ENCODE results near the gene PCDHB16.
"Not testable (repeated sequence)": the region's sequence is repeated elsewhere in the genome, so short reads cannot be mapped to it uniquely, and the experiment has no call there.

The PCDHB16 gene

DNA sequence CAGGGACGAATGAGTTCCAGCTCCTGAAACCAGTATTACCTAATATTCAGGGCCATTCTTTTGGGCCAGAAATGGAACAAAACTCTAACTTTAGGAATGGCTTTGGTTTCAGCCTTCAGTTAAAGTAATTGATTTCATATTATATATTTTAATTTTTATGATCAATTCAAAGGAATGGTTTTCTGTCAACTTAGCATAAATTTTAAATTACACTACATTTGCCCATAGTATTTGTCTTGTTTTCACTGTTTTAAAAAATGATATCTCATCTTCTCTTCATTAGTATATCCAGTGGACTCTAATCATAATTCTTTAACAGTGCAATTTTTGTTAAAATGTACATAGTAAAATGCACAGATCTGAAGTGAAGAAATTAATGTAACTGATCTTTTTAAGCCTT, 1.9 kb upstream of the PCDHB16 start:
- no peak overlapping the region for H3K4me3 ChIP-seq (ENCODE audit: control insufficient read depth, low read depth, low read length)
- no peak for DNase-seq (ENCODE audit: low read depth)
- TF ChIP-seq, protein P1, sequence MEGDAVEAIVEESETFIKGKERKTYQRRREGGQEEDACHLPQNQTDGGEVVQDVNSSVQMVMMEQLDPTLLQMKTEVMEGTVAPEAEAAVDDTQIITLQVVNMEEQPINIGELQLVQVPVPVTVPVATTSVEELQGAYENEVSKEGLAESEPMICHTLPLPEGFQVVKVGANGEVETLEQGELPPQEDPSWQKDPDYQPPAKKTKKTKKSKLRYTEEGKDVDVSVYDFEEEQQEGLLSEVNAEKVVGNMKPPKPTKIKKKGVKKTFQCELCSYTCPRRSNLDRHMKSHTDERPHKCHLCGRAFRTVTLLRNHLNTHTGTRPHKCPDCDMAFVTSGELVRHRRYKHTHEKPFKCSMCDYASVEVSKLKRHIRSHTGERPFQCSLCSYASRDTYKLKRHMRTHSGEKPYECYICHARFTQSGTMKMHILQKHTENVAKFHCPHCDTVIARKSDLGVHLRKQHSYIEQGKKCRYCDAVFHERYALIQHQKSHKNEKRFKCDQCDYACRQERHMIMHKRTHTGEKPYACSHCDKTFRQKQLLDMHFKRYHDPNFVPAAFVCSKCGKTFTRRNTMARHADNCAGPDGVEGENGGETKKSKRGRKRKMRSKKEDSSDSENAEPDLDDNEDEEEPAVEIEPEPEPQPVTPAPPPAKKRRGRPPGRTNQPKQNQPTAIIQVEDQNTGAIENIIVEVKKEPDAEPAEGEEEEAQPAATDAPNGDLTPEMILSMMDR (conservative IDR thresholded peaks at IDR 0.05; ENCODE audit: control insufficient read depth, insufficient read depth, low read depth, low read length) = no peak

DNA sequence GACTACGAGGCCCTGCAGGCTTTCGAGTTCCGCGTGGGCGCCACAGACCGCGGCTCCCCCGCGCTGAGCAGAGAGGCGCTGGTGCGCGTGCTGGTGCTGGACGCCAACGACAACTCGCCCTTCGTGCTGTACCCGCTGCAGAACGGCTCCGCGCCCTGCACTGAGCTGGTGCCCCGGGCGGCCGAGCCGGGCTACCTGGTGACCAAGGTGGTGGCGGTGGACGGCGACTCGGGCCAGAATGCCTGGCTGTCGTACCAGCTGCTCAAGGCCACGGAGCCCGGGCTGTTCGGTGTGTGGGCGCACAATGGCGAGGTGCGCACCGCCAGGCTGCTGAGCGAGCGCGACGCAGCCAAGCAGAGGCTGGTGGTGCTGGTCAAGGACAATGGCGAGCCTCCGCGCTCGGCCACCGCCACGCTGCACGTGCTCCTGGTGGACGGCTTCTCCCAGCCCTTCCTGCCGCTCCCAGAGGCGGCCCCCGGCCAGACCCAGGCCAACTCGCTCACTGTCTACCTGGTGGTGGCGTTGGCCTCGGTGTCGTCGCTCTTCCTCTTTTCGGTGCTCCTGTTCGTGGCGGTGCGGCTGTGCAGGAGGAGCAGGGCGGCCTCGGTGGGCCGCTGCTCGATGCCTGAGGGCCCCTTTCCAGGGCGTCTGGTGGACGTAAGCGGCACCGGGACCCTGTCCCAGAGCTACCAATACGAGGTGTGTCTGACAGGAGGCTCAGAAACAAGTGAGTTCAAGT, 2.1 kb downstream of the PCDHB16 start:
- not testable (repeated sequence) for DNase-seq (ENCODE audit: low read depth); H3K4me3 ChIP-seq (ENCODE audit: control insufficient read depth, low read depth, low read length)

DNA sequence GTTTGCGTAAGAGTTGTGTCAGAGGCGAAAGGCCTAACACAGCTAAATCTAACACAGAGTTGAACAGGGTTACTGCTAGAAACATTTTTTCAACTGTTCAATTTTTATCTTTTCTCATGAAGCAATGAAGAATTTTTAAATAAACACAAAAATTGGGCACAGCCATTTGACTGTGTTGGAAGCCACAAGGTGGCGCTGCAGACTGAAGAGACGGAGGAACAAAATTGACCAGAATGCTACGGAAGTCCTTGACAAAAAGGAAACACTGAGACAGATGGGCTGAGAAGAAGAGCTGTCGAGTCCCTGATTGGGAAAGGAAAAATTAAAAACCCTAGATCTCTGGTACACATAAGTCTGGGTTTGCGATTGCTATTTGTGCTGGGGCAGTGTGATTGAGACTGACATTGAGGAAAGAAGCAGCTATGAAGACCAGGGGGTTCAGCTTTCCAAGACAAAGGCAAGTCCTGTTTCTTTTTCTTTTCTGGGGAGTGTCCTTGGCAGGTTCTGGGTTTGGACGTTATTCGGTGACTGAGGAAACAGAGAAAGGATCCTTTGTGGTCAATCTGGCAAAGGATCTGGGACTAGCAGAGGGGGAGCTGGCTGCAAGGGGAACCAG, 4.8 kb downstream of the PCDHB16 start, which contains the start of gene PCDHB9:
TSS of gene PCDHB9 (plus strand) at position 265 of the 616 bp plus-strand sequence. CDS start at position 423, 158 bp downstream.
- peak; percentile 16 for DNase-seq (ENCODE audit: low read depth)
- TF ChIP-seq, protein P1 (conservative IDR thresholded peaks at IDR 0.05; ENCODE audit: control insufficient read depth, insufficient read depth, low read depth, low read length) = peak; percentile 31
- no peak within 1 kb of the TSS for H3K4me3 ChIP-seq (ENCODE audit: control insufficient read depth, low read depth, low read length)

DNA sequence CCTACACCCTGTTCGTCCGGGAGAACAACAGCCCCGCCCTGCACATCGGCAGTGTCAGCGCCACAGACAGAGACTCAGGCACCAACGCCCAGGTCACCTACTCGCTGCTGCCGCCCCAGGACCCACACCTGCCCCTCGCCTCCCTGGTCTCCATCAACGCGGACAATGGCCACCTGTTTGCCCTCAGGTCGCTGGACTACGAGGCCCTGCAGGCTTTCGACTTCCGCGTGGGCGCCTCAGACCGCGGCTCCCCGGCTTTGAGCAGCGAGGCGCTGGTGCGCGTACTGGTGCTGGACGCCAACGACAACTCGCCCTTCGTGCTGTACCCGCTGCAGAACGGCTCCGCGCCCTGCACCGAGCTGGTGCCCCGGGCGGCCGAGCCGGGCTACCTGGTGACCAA, 6.5 kb downstream of the PCDHB16 start:
- H3K4me3 ChIP-seq (ENCODE audit: control insufficient read depth, low read depth, low read length); DNase-seq (ENCODE audit: low read depth): not testable (repeated sequence)

DNA sequence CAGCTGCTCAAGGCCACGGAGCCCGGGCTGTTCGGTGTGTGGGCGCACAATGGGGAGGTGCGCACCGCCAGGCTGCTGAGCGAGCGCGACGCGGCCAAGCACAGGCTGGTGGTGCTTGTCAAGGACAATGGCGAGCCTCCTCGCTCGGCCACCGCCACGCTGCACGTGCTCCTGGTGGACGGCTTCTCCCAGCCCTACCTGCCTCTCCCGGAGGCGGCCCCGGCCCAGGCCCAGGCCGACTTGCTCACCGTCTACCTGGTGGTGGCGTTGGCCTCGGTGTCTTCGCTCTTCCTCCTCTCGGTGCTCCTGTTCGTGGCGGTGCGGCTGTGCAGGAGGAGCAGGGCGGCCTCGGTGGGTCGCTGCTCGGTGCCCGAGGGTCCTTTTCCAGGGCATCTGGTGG, 6.9 kb downstream of the PCDHB16 start:
- not testable (repeated sequence) for H3K4me3 ChIP-seq (ENCODE audit: control insufficient read depth, low read depth, low read length); DNase-seq (ENCODE audit: low read depth)

DNA sequence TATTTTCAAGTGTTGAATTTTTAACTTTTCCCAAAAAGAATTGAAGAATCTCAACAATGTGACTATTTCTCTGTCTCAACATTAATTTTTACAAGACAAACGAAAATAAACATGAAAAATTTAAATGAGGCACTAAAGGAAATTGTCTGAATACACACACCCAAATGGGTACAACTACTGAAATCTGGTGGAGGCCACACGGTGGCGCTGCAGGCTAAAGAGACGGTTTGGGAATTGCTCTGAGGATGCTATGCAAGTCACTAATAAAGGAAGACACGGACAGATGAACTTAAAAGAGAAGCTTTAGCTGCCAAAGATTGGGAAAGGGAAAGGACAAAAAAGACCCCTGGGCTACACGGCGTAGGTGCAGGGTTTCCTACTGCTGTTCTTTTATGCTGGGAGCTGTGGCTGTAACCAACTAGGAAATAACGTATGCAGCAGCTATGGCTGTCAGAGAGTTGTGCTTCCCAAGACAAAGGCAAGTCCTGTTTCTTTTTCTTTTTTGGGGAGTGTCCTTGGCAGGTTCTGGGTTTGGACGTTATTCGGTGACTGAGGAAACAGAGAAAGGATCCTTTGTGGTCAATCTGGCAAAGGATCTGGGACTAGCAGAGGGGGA, 10.0 kb downstream of the PCDHB16 start, which contains the start of gene PCDHB10:
TSS of gene PCDHB10 (plus strand) at position 244 of the 616 bp plus-strand sequence. CDS start at position 444, 200 bp downstream.
- DNase-seq (ENCODE audit: low read depth) = peak; percentile 8
- no peak within 1 kb of the TSS for H3K4me3 ChIP-seq (ENCODE audit: control insufficient read depth, low read depth, low read length)
- TF ChIP-seq, protein P1 (conservative IDR thresholded peaks at IDR 0.05; ENCODE audit: control insufficient read depth, insufficient read depth, low read depth, low read length) = peak; percentile 35

DNA sequence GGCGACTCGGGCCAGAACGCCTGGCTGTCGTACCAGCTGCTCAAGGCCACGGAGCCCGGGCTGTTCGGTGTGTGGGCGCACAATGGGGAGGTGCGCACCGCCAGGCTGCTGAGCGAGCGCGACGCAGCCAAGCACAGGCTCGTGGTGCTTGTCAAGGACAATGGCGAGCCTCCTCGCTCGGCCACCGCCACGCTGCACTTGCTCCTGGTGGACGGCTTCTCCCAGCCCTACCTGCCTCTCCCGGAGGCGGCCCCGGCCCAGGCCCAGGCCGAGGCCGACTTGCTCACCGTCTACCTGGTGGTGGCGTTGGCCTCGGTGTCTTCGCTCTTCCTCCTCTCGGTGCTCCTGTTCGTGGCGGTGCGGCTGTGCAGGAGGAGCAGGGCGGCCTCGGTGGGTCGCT, 12.1 kb downstream of the PCDHB16 start:
- DNase-seq (ENCODE audit: low read depth); H3K4me3 ChIP-seq (ENCODE audit: control insufficient read depth, low read depth, low read length): not testable (repeated sequence)

DNA sequence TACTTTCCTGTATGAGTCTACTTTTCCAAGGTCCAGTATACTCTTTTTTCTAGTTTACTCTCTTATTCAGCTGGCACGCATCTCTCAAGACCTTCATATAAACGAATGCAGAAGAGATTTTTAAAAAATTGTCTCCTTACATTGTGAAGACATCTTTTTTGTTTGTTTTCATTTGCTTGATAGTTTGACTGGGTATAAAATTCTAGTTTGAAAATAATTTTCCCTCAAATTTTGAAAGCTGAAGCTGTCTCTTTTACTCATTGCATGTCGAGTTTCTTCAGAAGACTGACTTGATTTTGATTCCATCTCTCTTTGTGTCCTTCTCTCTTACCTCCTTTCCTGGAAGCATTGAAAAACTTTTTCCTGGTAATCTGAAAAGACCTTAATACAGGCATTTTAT, 14.2 kb downstream of the PCDHB16 start:
- H3K4me3 ChIP-seq (ENCODE audit: control insufficient read depth, low read depth, low read length) = no peak overlapping the region
- DNase-seq (ENCODE audit: low read depth) = no peak
- TF ChIP-seq, protein P1 (conservative IDR thresholded peaks at IDR 0.05; ENCODE audit: control insufficient read depth, insufficient read depth, low read depth, low read length) = no peak
